ENCODE results near the gene MST1R. TPM values are rescaled to one million over a fixed set of nuclear protein-coding genes. Genes with fewer than 3 reads are reported as not detected.
"Not testable (repeated sequence)": the region's sequence is repeated elsewhere in the genome, so short reads cannot be mapped to it uniquely, and the experiment has no call there.

MST1R gene
- total RNA-seq, 2 experiments from 2014 or later = 0.38 to 0.82 TPM

- intact Hi-C loops (cut with micrococcal nuclease; ENCODE audit: unreplicated experiment) = no loop called here
- H3K27ac ChIP-seq (ENCODE audit: low read depth, low read length, poor library complexity, severe bottlenecking) = no peak overlapping the region
These were observed 21.0 kb upstream of the MST1R start for GRCh38 chr3:49924683-49925082.

GRCh38 chr3:49917806-49918590 is 14.3 kb upstream of the MST1R start:
- BruUV-seq (replicated peaks); H3K4me1 ChIP-seq (ENCODE audit: insufficient read depth, low read length, poor library complexity, severe bottlenecking); H3K79me2 ChIP-seq (ENCODE audit: insufficient read depth, low read depth, low read length); H3K4me3 ChIP-seq (ENCODE audit: low read depth, low read length, poor library complexity, severe bottlenecking); H3K9me3 ChIP-seq (ENCODE audit: low read length); intact Hi-C loops (cut with micrococcal nuclease; ENCODE audit: unreplicated experiment); H3K36me3 ChIP-seq (ENCODE audit: insufficient read depth, low read length); H4K20me1 ChIP-seq (ENCODE audit: insufficient read depth, low read length); CTCF ChIA-PET (ENCODE audit: unreplicated experiment); H3K27ac ChIP-seq (ENCODE audit: low read depth, low read length, poor library complexity, severe bottlenecking); H3K9me2 ChIP-seq (ENCODE audit: insufficient read depth, low read length); POLR2A ChIA-PET; H2AFZ ChIP-seq (ENCODE audit: low read length); H3K4me2 ChIP-seq (ENCODE audit: low read length); DNase-seq (ENCODE audit: low spot score): not testable (repeated sequence)

More at GRCh38 chr3:49924683-49925082, 21.0 kb upstream of the MST1R start:
- H3K9me3 ChIP-seq (ENCODE audit: low read length) = no peaks in the 10 kb centered on the region
- peaks cover 5% of the 10 kb centered on the region; the same call in 1 of the 2 replicates for H3K36me3 ChIP-seq (ENCODE audit: insufficient read depth, low read length)
- TF ChIP-seq CTCF (conservative IDR thresholded peaks at IDR 0.05; ENCODE audit: low read length) (no peak), EZH2phosphoT487 (IDR thresholded peaks at IDR 0.05; ENCODE audit: borderline replicate concordance, low read depth, low read length) (no peak)
- no peak overlapping the region for H3K4me2 ChIP-seq (ENCODE audit: low read length)
- ChIA-PET POLR2A (interaction anchor here (1.2 kb wide), 1 partner anchor 10 kb away, joined by 4 read pairs; no protein-coding TSS in a partner anchor), CTCF (ENCODE audit: unreplicated experiment) (no interaction called here)
- H3K79me2 ChIP-seq (ENCODE audit: insufficient read depth, low read depth, low read length) = no peaks in the 10 kb centered on the region
- BruUV-seq (replicated peaks) = no TSS peak
- H4K20me1 ChIP-seq (ENCODE audit: insufficient read depth, low read length) = no peaks in the 10 kb centered on the region
- no peak overlapping the region for H3K4me3 ChIP-seq (ENCODE audit: low read depth, low read length, poor library complexity, severe bottlenecking)
- peaks cover 14% of the 10 kb centered on the region for H3K4me1 ChIP-seq (ENCODE audit: insufficient read depth, low read length, poor library complexity, severe bottlenecking)
- no peak overlapping the region for H2AFZ ChIP-seq (ENCODE audit: low read length)
- no peaks in the 10 kb centered on the region for H3K9me2 ChIP-seq (ENCODE audit: insufficient read depth, low read length)
- no peak for DNase-seq (ENCODE audit: low spot score)

DNA sequence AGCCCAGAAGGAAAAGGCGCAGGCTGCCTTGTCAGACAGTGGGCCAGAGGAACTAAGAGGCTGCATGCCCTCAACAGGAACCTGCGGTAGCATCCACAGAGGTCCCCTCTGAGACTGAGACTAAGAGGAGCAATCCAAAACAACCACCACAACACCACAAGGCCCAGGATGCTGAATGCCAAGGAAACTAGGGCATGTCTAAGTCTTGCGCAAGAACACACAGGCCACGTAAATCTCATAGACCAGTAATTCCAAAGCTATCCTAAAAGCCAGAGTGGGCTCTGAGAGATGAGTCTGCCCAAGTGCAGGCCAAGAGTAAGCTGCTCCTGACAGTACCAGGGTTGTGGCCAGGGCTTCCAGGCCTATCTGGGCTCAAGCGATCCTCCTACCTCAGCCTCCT is 13.0 kb upstream of the MST1R start:
- Histone ChIP-seq H2AFZ (ENCODE audit: low read length) (no peak overlapping the region), H3K9me2 (ENCODE audit: insufficient read depth, low read length) (no peaks in the 10 kb centered on the region), H4K20me1 (ENCODE audit: insufficient read depth, low read length) (no peaks in the 10 kb centered on the region), H3K4me1 (ENCODE audit: insufficient read depth, low read length, poor library complexity, severe bottlenecking) (no peaks in the 10 kb centered on the region), H3K79me2 (ENCODE audit: insufficient read depth, low read depth, low read length) (no peaks in the 10 kb centered on the region), H3K4me3 (ENCODE audit: low read depth, low read length, poor library complexity, severe bottlenecking) (no peak overlapping the region), H3K9me3 (ENCODE audit: low read length) (no peaks in the 10 kb centered on the region), H3K27ac (ENCODE audit: low read depth, low read length, poor library complexity, severe bottlenecking) (no peak overlapping the region), H3K4me2 (ENCODE audit: low read length) (no peak overlapping the region), H3K36me3 (ENCODE audit: insufficient read depth, low read length) (0 out of 2 replicates have a peak, but pooled peaks cover 8% of the 10 kb centered on the region)
- no TSS peak for BruUV-seq (replicated peaks)
- CTCF ChIA-PET (ENCODE audit: unreplicated experiment) = interaction anchor here (1.0 kb wide), 1 partner anchor 16 kb away, joined by 5 read pairs; no protein-coding TSS in a partner anchor
- intact Hi-C loops (cut with micrococcal nuclease; ENCODE audit: unreplicated experiment) = no loop called here
- POLR2A ChIA-PET = no interaction called here
- no peak for TF ChIP-seq EZH2phosphoT487 (IDR thresholded peaks at IDR 0.05; ENCODE audit: borderline replicate concordance, low read depth, low read length)
- no peak for TF ChIP-seq CTCF (conservative IDR thresholded peaks at IDR 0.05; ENCODE audit: low read length)
- DNase-seq (ENCODE audit: low spot score) = no peak
